GM08714 (cell line): ENCODE results near the gene RAB30.
A peak's percentile ranks its signal among the peaks of the same experiment; 100 is the strongest.

ENCODE experiments used
- H3K4me3 ChIP-seq: fragments of 200-500 bp; sonication (Bioruptor generic); 2 replicates; pipeline ENCODE4 v1.5.1; 2014; ENCODE audit warnings: mild to moderate bottlenecking, low read length, inconsistent platforms
- ZNF274 ChIP-seq: IDR thresholded peaks from 2 replicates; pipeline ENCODE4 v1.6.1; 2012; ENCODE audit warnings: mild to moderate bottlenecking, low read depth, low read length

The RAB30 gene

GRCh38 chr11:82998697-82999096, 73.0 kb downstream of the RAB30 start:
- no peak overlapping the region for H3K4me3 ChIP-seq
- TF ChIP-seq ZNF274 = no peak

- peak overlapping the region; percentile 10 for H3K4me3 ChIP-seq
- no peak for TF ChIP-seq ZNF274
Observed at GRCh38 chr11:82996966-82997606, 74.6 kb downstream of the RAB30 start.

DNA sequence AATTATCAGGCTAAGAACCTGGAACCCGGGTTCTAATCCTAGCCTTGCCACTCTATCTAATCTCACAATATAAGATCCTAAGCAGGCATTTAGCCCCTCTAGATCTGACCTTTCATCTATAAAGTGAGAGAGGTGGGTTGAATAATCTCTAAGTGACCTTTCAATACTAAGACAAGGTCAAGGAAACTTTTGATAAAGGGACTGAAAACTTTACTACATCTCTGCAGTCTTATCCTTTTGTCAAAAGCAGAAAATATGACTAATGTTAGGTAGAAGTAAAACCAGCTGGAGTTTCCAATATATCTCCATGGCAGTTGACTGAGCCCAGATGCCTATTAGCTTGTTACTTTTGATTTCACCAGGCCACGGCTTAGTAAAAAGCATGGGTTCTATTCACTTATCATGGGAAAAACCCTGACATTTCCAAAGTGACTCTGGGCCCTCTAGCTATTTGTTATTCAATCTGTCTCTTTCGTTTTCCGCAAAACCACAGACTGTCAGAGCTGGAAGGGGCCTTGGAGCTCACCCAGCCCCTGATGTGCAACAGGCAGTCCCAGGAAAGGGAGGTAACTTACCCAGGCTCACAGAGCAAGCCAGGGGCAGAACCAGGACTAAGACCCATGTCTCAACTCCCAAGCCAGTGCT, 75.8 kb downstream of the RAB30 start:
- H3K4me3 ChIP-seq = peak overlapping the region; percentile 42
- no peak for TF ChIP-seq ZNF274

- H3K4me3 ChIP-seq = no peak overlapping the region; the same call in 1 of the 2 replicates
- no peak for TF ChIP-seq ZNF274
Observed at GRCh38 chr11:82995235-82995634, 76.5 kb downstream of the RAB30 start.

- TF ChIP-seq ZNF274 = no peak
- H3K4me3 ChIP-seq = no peak overlapping the region
Observed at GRCh38 chr11:82994604-82995230, 77.0 kb downstream of the RAB30 start.

- no peak for TF ChIP-seq ZNF274
- no peak overlapping the region for H3K4me3 ChIP-seq
Observed at GRCh38 chr11:82992223-82992622, 79.5 kb downstream of the RAB30 start.

GRCh38 chr11:82989628-82990404, 81.9 kb downstream of the RAB30 start:
- H3K4me3 ChIP-seq = no peak overlapping the region
- TF ChIP-seq ZNF274 = no peak

- no peak for TF ChIP-seq ZNF274
- H3K4me3 ChIP-seq = no peak overlapping the region
Observed at GRCh38 chr11:82988936-82989627, 82.6 kb downstream of the RAB30 start.

- no peak for TF ChIP-seq ZNF274
- no peak overlapping the region for H3K4me3 ChIP-seq
Observed at GRCh38 chr11:82987997-82988396, 83.7 kb downstream of the RAB30 start.

GRCh38 chr11:82986446-82986845, 85.3 kb downstream of the RAB30 start:
- H3K4me3 ChIP-seq = no peak overlapping the region
- no peak for TF ChIP-seq ZNF274

- TF ChIP-seq ZNF274 = no peak
Observed at GRCh38 chr11:82981852-82982251, 89.8 kb downstream of the RAB30 start.

DNA sequence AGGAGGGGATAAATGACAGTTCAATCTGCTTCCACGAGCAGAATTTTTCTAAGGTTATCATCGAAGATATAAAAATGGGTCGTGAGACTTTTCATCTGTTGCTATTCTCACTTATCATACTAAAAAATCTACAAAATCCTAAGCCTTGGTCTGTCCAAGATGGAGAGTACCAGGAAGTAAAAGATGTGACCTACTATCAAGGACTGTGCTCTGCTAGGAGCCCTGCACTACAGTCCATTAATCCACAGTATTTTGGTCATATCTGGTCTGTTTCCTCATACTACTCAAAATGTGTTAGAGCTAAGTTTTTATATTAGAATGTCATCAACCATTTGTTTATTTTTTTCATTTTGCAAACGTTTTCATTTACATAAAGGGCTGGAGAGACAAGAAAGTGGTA, 90.8 kb downstream of the RAB30 start:
- no peak overlapping the region for H3K4me3 ChIP-seq
- TF ChIP-seq ZNF274 = no peak

More at GRCh38 chr11:82981852-82982251, 89.8 kb downstream of the RAB30 start:
- H3K4me3 ChIP-seq = no peak overlapping the region

GRCh38 chr11:82980292-82980691, 91.4 kb downstream of the RAB30 start:
- no peak for TF ChIP-seq ZNF274
- H3K4me3 ChIP-seq = no peak overlapping the region

DNA sequence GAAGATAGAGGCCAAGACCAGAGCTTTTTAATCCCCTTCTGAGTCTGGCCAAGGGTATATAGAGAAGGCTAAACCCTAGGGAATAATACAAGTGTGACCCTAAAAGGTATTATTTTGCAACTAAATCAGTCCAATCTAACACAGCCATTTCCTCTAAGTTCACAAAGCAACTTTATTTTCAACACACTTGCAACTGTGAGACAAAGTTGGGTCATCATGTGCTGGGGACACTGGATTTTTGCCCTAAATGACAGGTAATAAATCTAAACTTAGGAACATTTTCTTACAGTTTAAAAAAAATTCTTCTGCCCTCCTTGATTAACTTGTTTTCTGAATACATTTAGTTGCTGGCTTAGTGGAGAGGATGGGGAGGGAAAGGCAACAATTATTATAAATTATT, 91.9 kb downstream of the RAB30 start:
- TF ChIP-seq ZNF274 = no peak
- no peak overlapping the region for H3K4me3 ChIP-seq
